KMS-11 (cell line): ENCODE data around the gene CNOT8.
"Not testable (repeated sequence)": the region's sequence is repeated elsewhere in the genome, so short reads cannot be mapped to it uniquely, and the experiment has no call there.

Experiments used
- H2AFZ ChIP-seq: fragments of 200-600 bp; sonication (generic); 2 replicates; pipeline ENCODE4 v1.6.1; 2016; ENCODE audit warnings: antibody characterized with exemption, mixed run types, low read depth
- H3K27ac ChIP-seq: fragments of 200-600 bp; sonication (generic); 2 replicates; pipeline ENCODE4 v1.6.1; 2016; ENCODE audit warnings: mild to moderate bottlenecking, mixed run types
- H3K27me3 ChIP-seq: fragments of 200-600 bp; sonication (generic); 2 replicates; pipeline ENCODE4 v1.6.1; 2017; ENCODE audit warnings: mild to moderate bottlenecking, low read depth, mixed run types, moderate library complexity; ENCODE audit not compliant: insufficient read depth
- H3K36me3 ChIP-seq: fragments of 200-600 bp; sonication (generic); 2 replicates; pipeline ENCODE4 v1.6.1; 2017; ENCODE audit warnings: mild to moderate bottlenecking, mixed run types; ENCODE audit not compliant: insufficient read depth
- H3K4me1 ChIP-seq: fragments of 200-600 bp; sonication (generic); 2 replicates; pipeline ENCODE4 v1.6.1; 2016; ENCODE audit warnings: mild to moderate bottlenecking, low read depth, mixed run types; ENCODE audit not compliant: poor library complexity, severe bottlenecking
- H3K4me2 ChIP-seq: fragments of 200-600 bp; sonication (generic); 2 replicates; pipeline ENCODE4 v1.7.0; 2016; ENCODE audit warnings: mild to moderate bottlenecking, mixed run types
- H3K4me3 ChIP-seq: fragments of 200-600 bp; sonication (generic); IDR thresholded peaks from 2 replicates; pipeline ENCODE4 v1.6.1; 2017; ENCODE audit warnings: low read depth, low read length, mixed read lengths; ENCODE audit not compliant: insufficient read depth
- H3K79me2 ChIP-seq: fragments of 200-600 bp; sonication (generic); 2 replicates; pipeline ENCODE4 v1.6.1; 2016; ENCODE audit warnings: low read depth, mixed run types; ENCODE audit not compliant: insufficient read depth
- H3K9ac ChIP-seq: fragments of 200-600 bp; sonication (generic); 2 replicates; pipeline ENCODE4 v1.6.1; 2016; ENCODE audit warnings: mild to moderate bottlenecking, mixed run types
- H4K20me1 ChIP-seq: fragments of 200-600 bp; sonication (generic); 2 replicates; pipeline ENCODE4 v1.6.1; 2016; ENCODE audit warnings: mild to moderate bottlenecking, mixed run types; ENCODE audit not compliant: insufficient read depth
- TF ChIP-seq, protein P1 (sequence below): fragments of 200-600 bp; sonication (generic); conservative IDR thresholded peaks from 2 replicates; pipeline ENCODE4 v1.6.1; 2017; ENCODE audit warnings: low read depth, mild to moderate bottlenecking, antibody characterized with exemption, low read length, moderate library complexity, mixed read lengths

The CNOT8 gene

DNA sequence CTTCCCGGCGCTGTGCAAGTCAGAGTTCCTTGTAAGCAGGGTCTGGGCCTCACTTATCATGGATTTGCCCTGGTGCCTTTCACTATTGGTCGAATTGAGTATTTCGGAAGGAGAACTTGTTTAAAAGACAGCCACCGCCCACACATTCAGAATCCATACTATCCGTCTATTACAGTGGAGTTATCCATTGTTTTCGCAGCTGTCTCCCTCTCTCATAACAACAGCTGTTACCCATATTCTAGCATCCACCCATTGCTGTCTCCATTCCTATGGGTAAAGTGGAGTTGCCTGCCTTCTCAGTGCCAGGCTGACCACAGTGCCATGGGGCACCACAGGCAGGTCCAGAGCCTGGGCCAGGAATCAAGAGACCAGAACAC is 28.2 kb upstream of the CNOT8 start:
- no peaks in the 10 kb centered on the region for H4K20me1 ChIP-seq
- TF ChIP-seq, protein P1, sequence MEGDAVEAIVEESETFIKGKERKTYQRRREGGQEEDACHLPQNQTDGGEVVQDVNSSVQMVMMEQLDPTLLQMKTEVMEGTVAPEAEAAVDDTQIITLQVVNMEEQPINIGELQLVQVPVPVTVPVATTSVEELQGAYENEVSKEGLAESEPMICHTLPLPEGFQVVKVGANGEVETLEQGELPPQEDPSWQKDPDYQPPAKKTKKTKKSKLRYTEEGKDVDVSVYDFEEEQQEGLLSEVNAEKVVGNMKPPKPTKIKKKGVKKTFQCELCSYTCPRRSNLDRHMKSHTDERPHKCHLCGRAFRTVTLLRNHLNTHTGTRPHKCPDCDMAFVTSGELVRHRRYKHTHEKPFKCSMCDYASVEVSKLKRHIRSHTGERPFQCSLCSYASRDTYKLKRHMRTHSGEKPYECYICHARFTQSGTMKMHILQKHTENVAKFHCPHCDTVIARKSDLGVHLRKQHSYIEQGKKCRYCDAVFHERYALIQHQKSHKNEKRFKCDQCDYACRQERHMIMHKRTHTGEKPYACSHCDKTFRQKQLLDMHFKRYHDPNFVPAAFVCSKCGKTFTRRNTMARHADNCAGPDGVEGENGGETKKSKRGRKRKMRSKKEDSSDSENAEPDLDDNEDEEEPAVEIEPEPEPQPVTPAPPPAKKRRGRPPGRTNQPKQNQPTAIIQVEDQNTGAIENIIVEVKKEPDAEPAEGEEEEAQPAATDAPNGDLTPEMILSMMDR = no peak

DNA sequence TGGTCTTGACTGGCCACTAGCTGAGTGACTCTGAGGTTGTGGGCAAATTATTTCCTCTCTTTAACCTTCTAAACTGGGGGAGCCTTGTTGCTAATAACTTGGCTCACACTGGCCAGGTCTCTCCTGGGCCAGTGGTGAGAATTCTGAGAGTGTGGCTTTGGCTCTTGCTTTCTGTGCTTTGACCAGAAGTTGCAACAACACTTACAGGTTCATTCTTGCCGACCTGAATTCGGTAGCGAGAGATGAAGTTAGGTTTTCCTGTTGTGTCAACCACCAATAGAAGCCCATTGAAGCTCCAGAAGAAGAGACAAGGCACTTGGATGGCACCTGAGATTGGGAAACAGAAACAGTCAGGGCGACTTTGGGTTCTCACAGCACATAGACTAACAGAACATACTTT is 27.8 kb upstream of the CNOT8 start:
- Histone ChIP-seq H2AFZ (no peak overlapping the region), H3K27ac (no peak overlapping the region), H3K79me2 (no peaks in the 10 kb centered on the region), H3K4me1 (peaks cover 26% of the 10 kb centered on the region), H3K27me3 (no peaks in the 10 kb centered on the region), H3K9ac (no peak overlapping the region), H3K36me3 (no peaks in the 10 kb centered on the region), H3K4me2 (no peak overlapping the region), H3K4me3 (no peak overlapping the region), H4K20me1 (no peaks in the 10 kb centered on the region)
- TF ChIP-seq, protein P1 = no peak

More for the DNA sequence above, 28.2 kb upstream of the CNOT8 start:
- H3K4me1 ChIP-seq = peaks cover 26% of the 10 kb centered on the region
- peak overlapping the region; percentile 10; the same call in 1 of the 2 replicates for H3K4me2 ChIP-seq
- no peaks in the 10 kb centered on the region for H3K27me3 ChIP-seq
- no peak overlapping the region for H2AFZ ChIP-seq
- H3K9ac ChIP-seq = no peak overlapping the region
- no peak overlapping the region; the same call in 1 of the 2 replicates for H3K27ac ChIP-seq
- H3K36me3 ChIP-seq = no peaks in the 10 kb centered on the region
- H3K4me3 ChIP-seq = no peak overlapping the region
- H3K79me2 ChIP-seq = no peaks in the 10 kb centered on the region

DNA sequence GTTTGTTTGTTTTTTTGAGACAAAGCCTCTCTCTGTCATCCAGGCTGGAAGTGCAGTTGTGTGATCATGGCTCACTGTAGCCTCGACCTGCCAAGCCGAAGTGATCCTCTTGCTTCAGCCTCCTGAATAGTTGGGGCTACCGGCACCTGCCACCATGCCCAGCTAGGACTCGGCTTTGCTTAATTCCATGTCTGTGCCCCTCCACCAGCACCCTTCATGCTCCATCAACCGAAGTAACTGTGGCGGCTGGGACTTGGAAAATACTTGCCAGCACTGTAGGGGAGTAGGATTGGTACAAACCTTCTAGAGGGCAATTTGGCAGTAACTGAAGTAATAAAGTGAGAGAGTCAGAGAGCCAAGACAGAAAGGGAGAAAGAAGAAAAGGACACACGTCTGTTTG is 27.0 kb upstream of the CNOT8 start:
- no peaks in the 10 kb centered on the region for H4K20me1 ChIP-seq
- no peak overlapping the region for H2AFZ ChIP-seq
- H3K9ac ChIP-seq = no peak overlapping the region
- H3K4me2 ChIP-seq = no peak overlapping the region
- no peaks in the 10 kb centered on the region for H3K36me3 ChIP-seq
- H3K27me3 ChIP-seq = no peaks in the 10 kb centered on the region
- peaks cover 26% of the 10 kb centered on the region for H3K4me1 ChIP-seq
- H3K79me2 ChIP-seq = no peaks in the 10 kb centered on the region
- TF ChIP-seq, protein P1 = no peak
- H3K27ac ChIP-seq = no peak overlapping the region
- no peak overlapping the region for H3K4me3 ChIP-seq

DNA sequence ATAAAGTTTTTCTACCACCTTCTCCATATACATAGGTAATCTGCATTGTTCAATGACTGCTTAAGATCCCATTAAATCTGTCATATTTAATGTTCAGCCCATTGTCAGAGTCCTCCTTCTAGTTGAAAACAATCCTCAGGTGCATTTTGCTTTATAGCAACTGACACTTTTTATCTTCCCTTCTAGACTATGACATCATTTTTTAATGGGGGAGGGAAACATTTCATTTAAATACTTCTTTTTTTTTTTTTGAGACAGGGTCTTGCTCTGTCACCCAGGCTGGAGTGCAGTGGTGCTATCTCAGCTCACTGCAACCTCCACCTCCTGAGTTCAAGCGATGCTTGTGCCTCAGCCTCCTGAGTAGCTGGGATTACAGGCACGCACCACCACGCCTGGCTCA is 25.6 kb upstream of the CNOT8 start:
- not testable (repeated sequence) for H2AFZ ChIP-seq, H3K9ac ChIP-seq, H3K4me2 ChIP-seq, H3K4me3 ChIP-seq, H3K27ac ChIP-seq, H3K27me3 ChIP-seq, H3K79me2 ChIP-seq, H3K36me3 ChIP-seq, H4K20me1 ChIP-seq
- peaks cover 26% of the 10 kb centered on the region for H3K4me1 ChIP-seq

DNA sequence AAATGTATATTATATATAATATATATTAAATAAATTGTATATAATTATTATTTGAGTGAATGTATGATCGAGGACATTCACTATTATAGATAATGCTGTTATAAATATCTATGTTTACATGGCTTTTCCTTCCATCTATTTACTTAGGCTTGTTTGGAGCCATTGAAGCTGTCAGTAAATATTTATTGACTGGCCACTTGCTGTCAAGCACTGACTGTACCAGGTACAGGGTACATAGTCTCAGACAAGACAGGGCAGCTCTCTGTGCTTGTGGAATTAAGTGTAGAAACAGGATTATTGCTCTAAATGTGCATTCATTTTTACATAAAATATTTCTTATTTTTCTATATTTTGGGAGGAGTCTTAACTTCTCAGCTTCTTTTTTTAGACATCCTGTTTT is 24.4 kb upstream of the CNOT8 start:
- H3K27ac ChIP-seq = no peak overlapping the region
- no peaks in the 10 kb centered on the region for H3K79me2 ChIP-seq
- no peaks in the 10 kb centered on the region for H3K27me3 ChIP-seq
- H3K4me2 ChIP-seq = no peak overlapping the region
- TF ChIP-seq, protein P1 = no peak
- no peak overlapping the region for H2AFZ ChIP-seq
- peaks cover 13% of the 10 kb centered on the region for H3K4me1 ChIP-seq
- no peaks in the 10 kb centered on the region for H3K36me3 ChIP-seq
- H3K9ac ChIP-seq = no peak overlapping the region
- no peak overlapping the region for H3K4me3 ChIP-seq
- no peaks in the 10 kb centered on the region for H4K20me1 ChIP-seq

DNA sequence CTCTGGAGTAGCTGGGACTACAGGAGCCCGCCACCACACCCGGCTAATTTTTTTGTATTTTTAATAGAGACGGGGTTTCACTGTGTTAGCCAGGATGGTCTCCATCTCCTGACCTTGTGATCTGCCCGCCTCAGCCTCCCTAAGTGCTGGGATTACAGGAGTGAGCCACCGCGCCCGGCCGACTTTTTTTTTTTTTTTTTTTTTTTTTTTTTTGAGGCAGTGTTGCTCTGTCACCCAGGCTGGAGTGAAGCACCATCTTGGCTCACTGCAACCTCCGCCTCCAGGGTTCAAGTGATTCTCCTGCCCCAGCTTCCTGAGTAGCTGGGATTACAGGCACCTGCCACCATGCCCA is 22.8 kb upstream of the CNOT8 start:
- not testable (repeated sequence) for H3K4me3 ChIP-seq, H2AFZ ChIP-seq, H3K4me1 ChIP-seq, H3K4me2 ChIP-seq, H3K27ac ChIP-seq, H3K36me3 ChIP-seq, H4K20me1 ChIP-seq, H3K9ac ChIP-seq, H3K27me3 ChIP-seq, H3K79me2 ChIP-seq
